ENCODE measurements around the gene EIF3L. TPM values are rescaled to one million over a fixed set of nuclear protein-coding genes. Genes with fewer than 3 reads are reported as not detected.

Gene EIF3L
- total RNA-seq, 4 donors from 2014 or later: 379 to 589 (median 576) TPM

- Histone ChIP-seq H3K27me3 (no peaks in the 10 kb centered on the region), H3K4me3 (no peak overlapping the region), H3K36me3 (peaks cover 84% of the 10 kb centered on the region), H3K4me1 (no peaks in the 10 kb centered on the region), H3K9me3 (no peaks in the 10 kb centered on the region), H3K27ac (no peak overlapping the region)
- no peak for DNase-seq (ENCODE audit: low spot score in 2 of 2)
- no peak for TF ChIP-seq CTCF (IDR thresholded peaks at IDR 0.05)
- no peak for TF ChIP-seq POLR2A (IDR thresholded peaks at IDR 0.05)
- TF ChIP-seq POLR2AphosphoS5 (IDR thresholded peaks at IDR 0.05): no peak
- TF ChIP-seq EP300 (IDR thresholded peaks at IDR 0.05): no peak
- 85% methylated on average over 3 of the region's 4 CpGs for WGBS
These were observed 68.8 kb downstream of the EIF3L start for GRCh38 chr22:37917874-37918548.

GRCh38 chr22:37918580-37919270 lies 69.5 kb downstream of the EIF3L start:
- H3K4me1 ChIP-seq: no peaks in the 10 kb centered on the region
- no peak overlapping the region for H3K27ac ChIP-seq
- WGBS: 87% methylated on average over 24 of the region's 25 CpGs
- DNase-seq (ENCODE audit: low spot score in 2 of 2): no peak
- no peak overlapping the region for H3K4me3 ChIP-seq
- no peaks in the 10 kb centered on the region for H3K27me3 ChIP-seq
- TF ChIP-seq POLR2A (IDR thresholded peaks at IDR 0.05) (no peak), CTCF (IDR thresholded peaks at IDR 0.05) (no peak), EP300 (IDR thresholded peaks at IDR 0.05) (no peak), POLR2AphosphoS5 (IDR thresholded peaks at IDR 0.05) (no peak)
- no peaks in the 10 kb centered on the region for H3K9me3 ChIP-seq
- H3K36me3 ChIP-seq: peaks cover 84% of the 10 kb centered on the region

GRCh38 chr22:37920126-37920525 lies 70.9 kb downstream of the EIF3L start:
- Histone ChIP-seq H3K4me3 (no peak overlapping the region), H3K4me1 (no peaks in the 10 kb centered on the region), H3K9me3 (no peaks in the 10 kb centered on the region), H3K27ac (no peak overlapping the region), H3K36me3 (peaks cover 87% of the 10 kb centered on the region), H3K27me3 (no peaks in the 10 kb centered on the region)
- TF ChIP-seq CTCF (IDR thresholded peaks at IDR 0.05): no peak
- TF ChIP-seq POLR2A (IDR thresholded peaks at IDR 0.05): no peak
- no peak for TF ChIP-seq POLR2AphosphoS5 (IDR thresholded peaks at IDR 0.05)
- no peak for TF ChIP-seq EP300 (IDR thresholded peaks at IDR 0.05)
- 86% methylated on average over 5 of the region's 5 CpGs for WGBS
- no peak for DNase-seq (ENCODE audit: low spot score in 2 of 2)

- no peak overlapping the region for H3K4me3 ChIP-seq
- H3K27ac ChIP-seq: no peak overlapping the region
- WGBS: 69% methylated on average over 3 of the region's 11 CpGs
- no peak for DNase-seq (ENCODE audit: low spot score in 2 of 2)
- TF ChIP-seq CTCF (IDR thresholded peaks at IDR 0.05) (no peak), POLR2A (IDR thresholded peaks at IDR 0.05) (no peak), POLR2AphosphoS5 (IDR thresholded peaks at IDR 0.05) (no peak), EP300 (IDR thresholded peaks at IDR 0.05) (no peak)
- H3K4me1 ChIP-seq: no peaks in the 10 kb centered on the region
- H3K27me3 ChIP-seq: no peaks in the 10 kb centered on the region
- no peaks in the 10 kb centered on the region for H3K9me3 ChIP-seq
- H3K36me3 ChIP-seq: peaks cover 92% of the 10 kb centered on the region
These were observed 73.0 kb downstream of the EIF3L start for GRCh38 chr22:37922191-37922590.

- no peaks in the 10 kb centered on the region for H3K27me3 ChIP-seq
These were observed 74.7 kb downstream of the EIF3L start for GRCh38 chr22:37923927-37924326.

More at GRCh38 chr22:37923927-37924326, 74.7 kb downstream of the EIF3L start:
- peaks cover 92% of the 10 kb centered on the region for H3K36me3 ChIP-seq
- H3K4me3 ChIP-seq: no peak overlapping the region
- DNase-seq (ENCODE audit: low spot score in 2 of 2): no peak
- H3K9me3 ChIP-seq: no peaks in the 10 kb centered on the region
- TF ChIP-seq POLR2A (IDR thresholded peaks at IDR 0.05): no peak
- TF ChIP-seq EP300 (IDR thresholded peaks at IDR 0.05): no peak
- TF ChIP-seq CTCF (IDR thresholded peaks at IDR 0.05): no peak
- TF ChIP-seq POLR2AphosphoS5 (IDR thresholded peaks at IDR 0.05): no peak
- H3K27ac ChIP-seq: no peak overlapping the region
- WGBS: no CpG with 5 or more reads among the region's 4 CpGs
- H3K4me1 ChIP-seq: peaks cover under 1% of the 10 kb centered on the region

Data from suprapubic skin (tissue), 4 donors.